Omental fat pad (tissue), 4 donors: Measurements from ENCODE around the gene SLC38A8. TPM values are rescaled to one million over a fixed set of nuclear protein-coding genes. Genes with fewer than 3 reads are reported as not detected.

Experiments used
- ATAC-seq: fragments of 150-250 bp; one replicate; pipeline ENCODE4 v1.9.1; 2016; ENCODE audit warnings: mild to moderate bottlenecking, moderate library complexity; ENCODE audit not compliant: low FRiP score
- DNase-seq: peaks from one replicate; pipeline ENCODE4 v3.0.0-alpha.2; 2019; ENCODE audit warnings: low spot score
- CTCF ChIP-seq, 3 donors: fragments of 450-650 bp; IDR thresholded peaks; one replicate each; pipeline ENCODE4 v1.5.1; 2016 to 2017; ENCODE audit warnings: antibody characterized with exemption in 3 of 3, mild to moderate bottlenecking in 3 of 3, moderate library complexity in 2 of 3
- total RNA-seq, 4 donors: library from RNA; depleted of rRNA; stranded (reverse); fragments of >200 nt; gene quantifications; one replicate each; pipeline ENCODE4 v1.1.0, GENCODE V29; 2016

SLC38A8 gene
- total RNA-seq, 4 donors from 2014 or later: not detected

- DNase-seq: no peak
- no peak for ATAC-seq
- TF ChIP-seq CTCF (IDR thresholded peaks at IDR 0.05): no peak
Measured at GRCh38 chr16:84004442-84004841, 38.2 kb downstream of the SLC38A8 start.

DNA sequence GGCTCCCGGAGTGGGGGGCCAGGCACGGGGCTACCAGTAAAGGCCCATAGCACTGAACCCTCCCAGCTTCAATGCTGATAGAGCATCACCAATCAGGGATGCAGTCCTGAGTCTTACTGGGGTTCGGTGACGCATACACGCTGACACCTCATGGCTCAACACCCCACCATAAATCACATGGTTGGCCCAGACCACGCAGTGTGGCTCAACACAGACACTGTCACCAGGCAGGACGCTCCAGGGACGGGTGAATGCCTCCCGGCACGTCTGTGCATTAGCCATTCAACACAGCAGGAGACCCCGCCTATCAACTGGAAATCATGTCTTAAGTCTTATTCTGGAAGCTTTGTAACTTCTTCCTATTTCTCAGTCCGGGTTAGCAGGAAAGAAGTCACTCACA lies 39.6 kb downstream of the SLC38A8 start:
- no peak for ATAC-seq
- no peak for TF ChIP-seq CTCF (IDR thresholded peaks at IDR 0.05)
- no peak for DNase-seq

DNA sequence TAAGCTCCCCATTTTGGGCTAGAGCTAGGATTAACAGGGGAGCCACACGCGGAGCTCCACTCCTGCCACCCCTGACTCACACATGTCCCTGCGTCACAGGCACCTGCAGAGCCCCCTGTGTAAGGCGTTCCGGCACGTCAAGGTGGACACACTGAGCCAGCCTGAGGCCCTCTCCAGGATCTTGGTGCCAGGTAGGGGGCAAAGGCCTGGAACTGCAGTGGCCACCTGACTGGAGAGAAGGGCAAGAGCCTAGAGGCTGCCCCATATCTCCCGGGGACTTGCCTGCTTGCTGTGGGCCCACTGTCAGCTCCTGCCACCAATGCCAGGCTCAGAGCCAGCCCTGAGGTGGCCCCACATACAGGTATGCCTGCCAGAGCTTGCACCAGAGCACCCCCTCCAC lies 40.9 kb downstream of the SLC38A8 start:
- no peak for TF ChIP-seq CTCF (IDR thresholded peaks at IDR 0.05)
- no peak for ATAC-seq
- no peak for DNase-seq

DNA sequence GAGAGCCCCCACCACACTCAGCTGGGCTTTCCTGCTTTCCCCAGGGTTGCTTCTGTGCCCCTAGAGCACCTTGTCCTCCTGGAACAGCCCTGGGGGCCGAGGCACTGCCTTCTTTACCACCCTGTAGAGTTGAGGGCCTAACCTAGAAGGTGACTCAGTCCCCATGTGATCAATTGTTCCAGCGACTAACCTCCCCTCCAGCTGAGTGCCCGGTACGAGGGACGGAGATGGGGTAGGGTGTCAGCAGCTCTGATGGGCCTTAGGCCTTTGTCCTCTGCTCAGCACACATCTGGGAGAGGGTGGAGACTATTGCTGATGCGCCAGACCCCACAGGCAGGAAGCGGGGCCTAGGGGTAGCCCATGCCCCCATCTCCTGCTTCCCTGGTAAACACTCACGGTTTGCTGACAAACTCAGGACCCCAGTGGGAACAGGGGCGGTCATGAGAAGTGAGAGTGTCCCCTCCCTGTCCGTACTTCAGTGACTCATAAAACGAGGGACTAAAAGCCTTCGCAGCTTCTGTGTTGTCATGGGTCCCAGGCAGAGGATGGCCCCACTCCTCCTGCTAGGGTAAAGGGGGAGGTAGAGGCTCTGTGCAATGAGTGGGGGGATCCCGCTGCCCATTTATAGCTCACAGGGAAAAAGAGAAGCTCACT lies 41.5 kb downstream of the SLC38A8 start:
- DNase-seq (no peak), ATAC-seq (no peak)
- TF ChIP-seq CTCF (IDR thresholded peaks at IDR 0.05): no peak

DNA sequence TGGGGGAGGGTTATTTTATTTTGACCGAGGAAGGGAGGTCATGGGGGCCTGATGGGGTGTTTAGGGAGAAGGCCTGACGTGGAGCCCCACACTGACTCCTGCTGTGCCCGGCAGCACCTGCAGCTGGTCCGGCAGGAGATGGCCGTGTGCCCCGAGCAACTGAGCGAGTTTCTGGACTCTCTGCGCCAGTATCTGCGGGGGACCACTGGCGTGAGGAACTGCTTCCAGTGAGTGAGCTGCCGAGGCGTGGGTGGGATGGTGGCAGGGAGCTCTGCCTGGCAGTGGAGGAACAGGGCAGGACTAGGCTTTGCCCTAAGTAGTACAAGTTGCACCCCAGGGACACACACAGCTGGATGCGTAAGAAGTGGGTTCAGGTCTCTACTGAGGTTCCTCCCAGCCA lies 44.5 kb downstream of the SLC38A8 start:
- DNase-seq (no peak), ATAC-seq (no peak)
- no peak for TF ChIP-seq CTCF (IDR thresholded peaks at IDR 0.05)

GRCh38 chr16:83996481-83997252 lies 45.9 kb downstream of the SLC38A8 start:
- no peak for DNase-seq
- ATAC-seq: no peak
- no peak for TF ChIP-seq CTCF (IDR thresholded peaks at IDR 0.05)

DNA sequence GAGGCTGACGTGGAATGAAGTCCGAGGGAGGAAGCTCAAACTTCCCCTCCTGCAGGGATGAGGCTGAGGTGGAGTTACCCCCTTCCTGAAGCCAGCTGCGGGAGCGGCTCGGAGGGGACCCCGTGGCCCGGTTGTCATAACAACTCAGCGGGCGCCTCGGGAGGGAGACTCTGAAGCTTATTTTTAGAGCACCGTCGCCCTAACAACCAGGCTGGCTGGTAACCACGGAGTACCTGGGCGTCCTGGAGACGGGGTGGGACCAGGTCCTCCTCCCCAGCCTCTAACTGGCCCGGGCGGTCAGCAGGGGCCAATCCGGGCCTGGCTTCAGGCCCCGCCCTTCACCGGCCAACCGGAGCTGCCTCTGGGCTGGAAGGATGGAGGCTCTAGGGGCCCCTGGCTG lies 46.8 kb downstream of the SLC38A8 start:
- TF ChIP-seq CTCF (IDR thresholded peaks at IDR 0.05): no peak
- no peak for DNase-seq
- no peak for ATAC-seq
